Measurements from ENCODE around the gene PCDHGC4. TPM values are rescaled to one million over a fixed set of nuclear protein-coding genes. Genes with fewer than 3 reads are reported as not detected.

Gene PCDHGC4
- total and polyA plus RNA-seq, 2 of the 13 experiments (the other 11 are each of a cell fraction or from before 2014, with no cell fraction given), result 0.07 TPM; not detected in 1

DNA sequence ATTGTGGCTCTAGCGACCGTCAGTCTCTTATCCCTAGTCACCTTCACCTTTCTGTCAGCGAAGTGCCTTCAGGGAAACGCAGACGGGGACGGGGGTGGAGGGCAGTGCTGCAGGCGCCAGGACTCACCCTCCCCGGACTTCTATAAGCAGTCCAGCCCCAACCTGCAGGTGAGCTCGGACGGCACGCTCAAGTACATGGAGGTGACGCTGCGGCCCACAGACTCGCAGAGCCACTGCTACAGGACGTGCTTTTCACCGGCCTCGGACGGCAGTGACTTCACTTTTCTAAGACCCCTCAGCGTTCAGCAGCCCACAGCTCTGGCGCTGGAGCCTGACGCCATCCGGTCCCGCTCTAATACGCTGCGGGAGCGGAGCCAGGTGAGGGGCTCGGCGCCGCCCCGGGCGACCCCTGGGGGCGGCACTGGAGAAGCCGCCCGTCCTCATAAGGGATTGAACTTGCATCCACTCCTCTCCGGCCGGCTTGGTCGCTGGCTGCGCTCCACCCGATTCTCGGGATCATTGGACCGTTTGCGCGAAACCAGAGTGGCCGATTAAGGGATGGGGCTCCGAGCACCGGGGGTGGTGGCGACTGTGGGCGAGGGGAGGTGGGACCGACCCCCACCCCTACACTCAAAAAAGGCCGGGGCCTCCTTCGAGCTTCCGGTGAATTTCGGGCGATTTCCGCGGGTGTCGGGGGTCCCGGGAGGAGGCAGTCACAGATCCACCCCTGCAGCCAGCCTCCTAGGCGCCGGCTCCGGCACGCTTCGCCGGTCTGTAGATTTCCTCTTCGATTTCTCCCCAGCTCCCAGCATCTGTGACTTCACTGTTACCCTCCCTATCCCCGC, 6.7 kb downstream of the PCDHGC4 start:
- in situ Hi-C loops (cut with HindIII; ENCODE audit: extremely low pct_ligation_motif_present, low pct_unique_long_range_greater_than_20kb), result no loop called here
- Histone ChIP-seq H3K9me3 (ENCODE audit: low read length) (no peaks in the 10 kb centered on the region), H3K79me2 (ENCODE audit: insufficient read depth, low read length) (no peaks in the 10 kb centered on the region), H4K20me1 (ENCODE audit: insufficient read depth, low read length) (no peaks in the 10 kb centered on the region), H3K9ac (ENCODE audit: insufficient read depth, low read depth, low read length) (no peak overlapping the region), H3K4me3 (replicated peaks in 1 of 3; ENCODE audit: insufficient read depth in 1 of 3, low read depth in 2 of 3, low read length in 3 of 3) (no peak overlapping the region), H3K27ac (ENCODE audit: extremely low read length, insufficient read depth, low read length) (no peak overlapping the region), H2AFZ (ENCODE audit: low read length) (no peak overlapping the region), H3K4me2 (ENCODE audit: low read depth, low read length) (no peak overlapping the region), H3K36me3 (replicated peaks in 1 of 2; ENCODE audit: control insufficient read depth in 1 of 2, insufficient read depth in 2 of 2, low read length in 2 of 2) (no peaks in the 10 kb centered on the region), H3K27me3 (ENCODE audit: control insufficient read depth in 1 of 2, insufficient read depth in 2 of 2, low read length in 2 of 2) (peaks cover 1 to 27% of the 10 kb centered on the region in 2 experiments; a peak in 4 of 5 replicates), H3K4me1 (ENCODE audit: insufficient read depth, low read length) (no peaks in the 10 kb centered on the region)
- intact Hi-C loops (cut with micrococcal nuclease; ENCODE audit: unreplicated experiment), result no loop called here
- DNase-seq (ENCODE audit: low spot score) (no peak), FAIRE-seq (no peak), ATAC-seq (no peak)
- ChIA-PET POLR2A (no interaction called here), CTCF (ENCODE audit: low intra/inter-chr PET ratio, low total read pairs) (no interaction called here)
- no TSS peak for BruUV-seq (replicated peaks)
- WGBS (ENCODE audit: low lambda C conversion rate), result 70% methylated on average over 32 of the region's 66 CpGs
- TF ChIP-seq, protein P1, sequence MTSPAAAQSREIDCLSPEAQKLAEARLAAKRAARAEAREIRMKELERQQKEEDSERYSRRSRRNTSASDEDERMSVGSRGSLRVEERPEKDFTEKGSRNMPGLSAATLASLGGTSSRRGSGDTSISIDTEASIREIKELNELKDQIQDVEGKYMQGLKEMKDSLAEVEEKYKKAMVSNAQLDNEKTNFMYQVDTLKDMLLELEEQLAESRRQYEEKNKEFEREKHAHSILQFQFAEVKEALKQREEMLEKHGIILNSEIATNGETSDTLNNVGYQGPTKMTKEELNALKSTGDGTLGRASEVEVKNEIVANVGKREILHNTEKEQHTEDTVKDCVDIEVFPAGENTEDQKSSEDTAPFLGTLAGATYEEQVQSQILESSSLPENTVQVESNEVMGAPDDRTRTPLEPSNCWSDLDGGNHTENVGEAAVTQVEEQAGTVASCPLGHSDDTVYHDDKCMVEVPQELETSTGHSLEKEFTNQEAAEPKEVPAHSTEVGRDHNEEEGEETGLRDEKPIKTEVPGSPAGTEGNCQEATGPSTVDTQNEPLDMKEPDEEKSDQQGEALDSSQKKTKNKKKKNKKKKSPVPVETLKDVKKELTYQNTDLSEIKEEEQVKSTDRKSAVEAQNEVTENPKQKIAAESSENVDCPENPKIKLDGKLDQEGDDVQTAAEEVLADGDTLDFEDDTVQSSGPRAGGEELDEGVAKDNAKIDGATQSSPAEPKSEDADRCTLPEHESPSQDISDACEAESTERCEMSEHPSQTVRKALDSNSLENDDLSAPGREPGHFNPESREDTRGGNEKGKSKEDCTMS (CRISPR knock-in tag; conservative IDR thresholded peaks at IDR 0.05), result no peak
- TF ChIP-seq, protein P2, sequence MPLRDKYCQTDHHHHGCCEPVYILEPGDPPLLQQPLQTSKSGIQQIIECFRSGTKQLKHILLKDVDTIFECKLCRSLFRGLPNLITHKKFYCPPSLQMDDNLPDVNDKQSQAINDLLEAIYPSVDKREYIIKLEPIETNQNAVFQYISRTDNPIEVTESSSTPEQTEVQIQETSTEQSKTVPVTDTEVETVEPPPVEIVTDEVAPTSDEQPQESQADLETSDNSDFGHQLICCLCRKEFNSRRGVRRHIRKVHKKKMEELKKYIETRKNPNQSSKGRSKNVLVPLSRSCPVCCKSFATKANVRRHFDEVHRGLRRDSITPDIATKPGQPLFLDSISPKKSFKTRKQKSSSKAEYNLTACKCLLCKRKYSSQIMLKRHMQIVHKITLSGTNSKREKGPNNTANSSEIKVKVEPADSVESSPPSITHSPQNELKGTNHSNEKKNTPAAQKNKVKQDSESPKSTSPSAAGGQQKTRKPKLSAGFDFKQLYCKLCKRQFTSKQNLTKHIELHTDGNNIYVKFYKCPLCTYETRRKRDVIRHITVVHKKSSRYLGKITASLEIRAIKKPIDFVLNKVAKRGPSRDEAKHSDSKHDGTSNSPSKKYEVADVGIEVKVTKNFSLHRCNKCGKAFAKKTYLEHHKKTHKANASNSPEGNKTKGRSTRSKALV (CRISPR knock-in tag; IDR thresholded peaks at IDR 0.05), result no peak
- TF ChIP-seq, protein P3, sequence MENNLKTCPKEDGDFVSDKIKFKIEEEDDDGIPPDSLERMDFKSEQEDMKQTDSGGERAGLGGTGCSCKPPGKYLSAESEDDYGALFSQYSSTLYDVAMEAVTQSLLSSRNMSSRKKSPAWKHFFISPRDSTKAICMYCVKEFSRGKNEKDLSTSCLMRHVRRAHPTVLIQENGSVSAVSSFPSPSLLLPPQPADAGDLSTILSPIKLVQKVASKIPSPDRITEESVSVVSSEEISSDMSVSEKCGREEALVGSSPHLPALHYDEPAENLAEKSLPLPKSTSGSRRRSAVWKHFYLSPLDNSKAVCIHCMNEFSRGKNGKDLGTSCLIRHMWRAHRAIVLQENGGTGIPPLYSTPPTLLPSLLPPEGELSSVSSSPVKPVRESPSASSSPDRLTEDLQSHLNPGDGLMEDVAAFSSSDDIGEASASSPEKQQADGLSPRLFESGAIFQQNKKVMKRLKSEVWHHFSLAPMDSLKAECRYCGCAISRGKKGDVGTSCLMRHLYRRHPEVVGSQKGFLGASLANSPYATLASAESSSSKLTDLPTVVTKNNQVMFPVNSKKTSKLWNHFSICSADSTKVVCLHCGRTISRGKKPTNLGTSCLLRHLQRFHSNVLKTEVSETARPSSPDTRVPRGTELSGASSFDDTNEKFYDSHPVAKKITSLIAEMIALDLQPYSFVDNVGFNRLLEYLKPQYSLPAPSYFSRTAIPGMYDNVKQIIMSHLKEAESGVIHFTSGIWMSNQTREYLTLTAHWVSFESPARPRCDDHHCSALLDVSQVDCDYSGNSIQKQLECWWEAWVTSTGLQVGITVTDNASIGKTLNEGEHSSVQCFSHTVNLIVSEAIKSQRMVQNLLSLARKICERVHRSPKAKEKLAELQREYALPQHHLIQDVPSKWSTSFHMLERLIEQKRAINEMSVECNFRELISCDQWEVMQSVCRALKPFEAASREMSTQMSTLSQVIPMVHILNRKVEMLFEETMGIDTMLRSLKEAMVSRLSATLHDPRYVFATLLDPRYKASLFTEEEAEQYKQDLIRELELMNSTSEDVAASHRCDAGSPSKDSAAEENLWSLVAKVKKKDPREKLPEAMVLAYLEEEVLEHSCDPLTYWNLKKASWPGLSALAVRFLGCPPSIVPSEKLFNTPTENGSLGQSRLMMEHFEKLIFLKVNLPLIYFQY (CRISPR knock-in tag; IDR thresholded peaks at IDR 0.05; ENCODE audit: borderline replicate concordance), result no peak
- TF ChIP-seq ZNF232 (CRISPR knock-in tag; IDR thresholded peaks at IDR 0.05; ENCODE audit: borderline replicate concordance) (no peak), MTA3 (CRISPR knock-in tag; IDR thresholded peaks at IDR 0.05) (no peak)
- TF ChIP-seq, protein P4, sequence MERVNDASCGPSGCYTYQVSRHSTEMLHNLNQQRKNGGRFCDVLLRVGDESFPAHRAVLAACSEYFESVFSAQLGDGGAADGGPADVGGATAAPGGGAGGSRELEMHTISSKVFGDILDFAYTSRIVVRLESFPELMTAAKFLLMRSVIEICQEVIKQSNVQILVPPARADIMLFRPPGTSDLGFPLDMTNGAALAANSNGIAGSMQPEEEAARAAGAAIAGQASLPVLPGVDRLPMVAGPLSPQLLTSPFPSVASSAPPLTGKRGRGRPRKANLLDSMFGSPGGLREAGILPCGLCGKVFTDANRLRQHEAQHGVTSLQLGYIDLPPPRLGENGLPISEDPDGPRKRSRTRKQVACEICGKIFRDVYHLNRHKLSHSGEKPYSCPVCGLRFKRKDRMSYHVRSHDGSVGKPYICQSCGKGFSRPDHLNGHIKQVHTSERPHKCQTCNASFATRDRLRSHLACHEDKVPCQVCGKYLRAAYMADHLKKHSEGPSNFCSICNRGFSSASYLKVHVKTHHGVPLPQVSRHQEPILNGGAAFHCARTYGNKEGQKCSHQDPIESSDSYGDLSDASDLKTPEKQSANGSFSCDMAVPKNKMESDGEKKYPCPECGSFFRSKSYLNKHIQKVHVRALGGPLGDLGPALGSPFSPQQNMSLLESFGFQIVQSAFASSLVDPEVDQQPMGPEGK (CRISPR knock-in tag; IDR thresholded peaks at IDR 0.05), result no peak
- TF ChIP-seq, protein P5, sequence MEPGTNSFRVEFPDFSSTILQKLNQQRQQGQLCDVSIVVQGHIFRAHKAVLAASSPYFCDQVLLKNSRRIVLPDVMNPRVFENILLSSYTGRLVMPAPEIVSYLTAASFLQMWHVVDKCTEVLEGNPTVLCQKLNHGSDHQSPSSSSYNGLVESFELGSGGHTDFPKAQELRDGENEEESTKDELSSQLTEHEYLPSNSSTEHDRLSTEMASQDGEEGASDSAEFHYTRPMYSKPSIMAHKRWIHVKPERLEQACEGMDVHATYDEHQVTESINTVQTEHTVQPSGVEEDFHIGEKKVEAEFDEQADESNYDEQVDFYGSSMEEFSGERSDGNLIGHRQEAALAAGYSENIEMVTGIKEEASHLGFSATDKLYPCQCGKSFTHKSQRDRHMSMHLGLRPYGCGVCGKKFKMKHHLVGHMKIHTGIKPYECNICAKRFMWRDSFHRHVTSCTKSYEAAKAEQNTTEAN (CRISPR knock-in tag; conservative IDR thresholded peaks at IDR 0.05), result no peak

Measured in HepG2 (cell line).